Measurements from ENCODE around the gene FXYD4. TPM values are rescaled to one million over a fixed set of nuclear protein-coding genes. Genes with fewer than 3 reads are reported as not detected.

FXYD4 gene
- total and polyA plus RNA-seq, 4 donors, result 0.65 to 3.9 (median 2.9) TPM; not detected in 1

GRCh38 chr10:43408710-43409384 lies 37.4 kb downstream of the FXYD4 start, which contains the start of gene HNRNPF:
HNRNPF (minus strand) TSS chr10:43409186; CDS start chr10:43387884, 21,302 bp downstream.
- TF ChIP-seq CTCF (IDR thresholded peaks at IDR 0.05; ENCODE audit: control extremely low read depth, extremely low read depth), result no peak
- 0 to 1% methylated on average over 62 to 68 of the region's 68 CpGs for WGBS, 2 donors
- peaks cover 4 to 21% (median 7%) of the 10 kb centered on the region in 5 donors for H3K4me1 ChIP-seq (ENCODE audit: control insufficient read depth in 5 of 5, insufficient read depth in 5 of 5, low read length in 5 of 5)

GRCh38 chr10:43409385-43410109 lies 38.1 kb downstream of the FXYD4 start:
- Histone ChIP-seq H3K36me3 (ENCODE audit: control insufficient read depth in 4 of 4, insufficient read depth in 4 of 4, low read length in 4 of 4) (no peaks in the 10 kb centered on the region), H3K4me1 (ENCODE audit: control insufficient read depth in 5 of 5, insufficient read depth in 5 of 5, low read length in 5 of 5) (peaks cover 4 to 17% (median 6%) of the 10 kb centered on the region in 5 donors), H3K9ac (ENCODE audit: insufficient read depth in 1 of 2, low read length in 2 of 2) (peak overlapping the region; percentile 53 to 95), H3K27me3 (ENCODE audit: control insufficient read depth in 3 of 3, insufficient read depth in 3 of 3, low read length in 2 of 3) (no peaks in the 10 kb centered on the region), H3K9me3 (ENCODE audit: control insufficient read depth in 4 of 4, insufficient read depth in 3 of 4, low read length in 3 of 4) (no peaks in the 10 kb centered on the region), H3K4me3 (peak overlapping the region; percentile 59), H3K27ac (ENCODE audit: low read depth in 1 of 2, low read length in 1 of 2) (peak overlapping the region; percentile 78 to 99)
- peak in 2 of 3 donors; percentile 18 to 44 for DNase-seq
- no peak for ATAC-seq (ENCODE audit: insufficient read depth, low FRiP score)
- 3 to 5% methylated on average over 46 of the region's 46 CpGs for WGBS, 2 donors
- TF ChIP-seq CTCF (IDR thresholded peaks at IDR 0.05; ENCODE audit: control extremely low read depth, extremely low read depth), result no peak

More at GRCh38 chr10:43408710-43409384, 37.4 kb downstream of the FXYD4 start, which contains the start of gene HNRNPF:
- H3K36me3 ChIP-seq (ENCODE audit: control insufficient read depth in 4 of 4, insufficient read depth in 4 of 4, low read length in 4 of 4), result peaks cover 0 to 2% (median 0%) of the 10 kb centered on the region in 4 donors
- peak within 1 kb of the TSS; percentile 94 for H3K4me3 ChIP-seq
- H3K9ac ChIP-seq (ENCODE audit: insufficient read depth in 1 of 2, low read length in 2 of 2), result peak within 1 kb of the TSS; percentile 93 to 95
- no peaks in the 10 kb centered on the region for H3K9me3 ChIP-seq (ENCODE audit: control insufficient read depth in 4 of 4, insufficient read depth in 3 of 4, low read length in 3 of 4)
- H3K27me3 ChIP-seq (ENCODE audit: control insufficient read depth in 3 of 3, insufficient read depth in 3 of 3, low read length in 2 of 3), result no peaks in the 10 kb centered on the region
- peak within 1 kb of the TSS; percentile 94 to 99 for H3K27ac ChIP-seq (ENCODE audit: low read depth in 1 of 2, low read length in 1 of 2)
- peak; percentile 97 to 98 (median 98) for DNase-seq
- peak; percentile 90 for ATAC-seq (ENCODE audit: insufficient read depth, low FRiP score)

GRCh38 chr10:43410345-43410744 lies 38.9 kb downstream of the FXYD4 start:
- no peak for TF ChIP-seq CTCF (IDR thresholded peaks at IDR 0.05; ENCODE audit: control extremely low read depth, extremely low read depth)
- H3K4me1 ChIP-seq (ENCODE audit: control insufficient read depth in 5 of 5, insufficient read depth in 5 of 5, low read length in 5 of 5), result peaks cover 4 to 14% (median 6%) of the 10 kb centered on the region in 5 donors
- no peak overlapping the region for H3K9ac ChIP-seq (ENCODE audit: insufficient read depth in 1 of 2, low read length in 2 of 2)
- DNase-seq (no peak), ATAC-seq (ENCODE audit: insufficient read depth, low FRiP score) (no peak)
- H3K4me3 ChIP-seq, result no peak overlapping the region
- no peaks in the 10 kb centered on the region for H3K9me3 ChIP-seq (ENCODE audit: control insufficient read depth in 4 of 4, insufficient read depth in 3 of 4, low read length in 3 of 4)
- WGBS, 2 donors, result 90 to 98% methylated on average over 14 of the region's 14 CpGs
- H3K27ac ChIP-seq (ENCODE audit: low read depth in 1 of 2, low read length in 1 of 2), result no peak overlapping the region
- no peaks in the 10 kb centered on the region for H3K27me3 ChIP-seq (ENCODE audit: control insufficient read depth in 3 of 3, insufficient read depth in 3 of 3, low read length in 2 of 3)
- H3K36me3 ChIP-seq (ENCODE audit: control insufficient read depth in 4 of 4, insufficient read depth in 4 of 4, low read length in 4 of 4), result no peaks in the 10 kb centered on the region

All from lung (tissue), 12 donors.